Right atrium auricular region (tissue), 2 donors: ENCODE data around the gene BSN. TPM values are rescaled to one million over a fixed set of nuclear protein-coding genes. Genes with fewer than 3 reads are reported as not detected.
"Not testable (repeated sequence)": the region's sequence is repeated elsewhere in the genome, so short reads cannot be mapped to it uniquely, and the experiment has no call there.

Experiments
- DNase-seq: peaks from one replicate; pipeline ENCODE4 v3.0.0-alpha.2; 2019; ENCODE audit warnings: low spot score
- H3K27ac ChIP-seq, 2 donors: fragments of 200-600 bp; sonication (generic); 1 replicate in 1 of 2; 2 replicates in 1 of 2; pipeline ENCODE4 v1.5.1; 2016 to 2019
- H3K27me3 ChIP-seq, 2 donors: fragments of 200-600 bp; sonication (generic); one replicate each; pipeline versions ENCODE4 v1.5.1 to v1.6.0; 2017 to 2019
- H3K36me3 ChIP-seq: fragments of 200-600 bp; sonication (generic); one replicate; pipeline ENCODE4 v1.5.1; 2016
- H3K4me1 ChIP-seq, 2 donors: fragments of 200-600 bp; sonication (generic); one replicate each; pipeline versions ENCODE4 v1.5.1 to v1.6.0; 2017 to 2019
- H3K4me3 ChIP-seq, 2 donors: fragments of 200-600 bp; sonication (generic); 1 replicate in 1 of 2; 2 replicates in 1 of 2; pipeline ENCODE4 v1.5.1; 2017 to 2019; ENCODE audit warnings: mild to moderate bottlenecking in 1 of 2, moderate library complexity in 1 of 2
- H3K9me3 ChIP-seq, 2 donors: fragments of 200-600 bp; sonication (generic); one replicate each; pipeline ENCODE4 v1.5.1; 2019
- CTCF ChIP-seq, 2 donors: fragments of 200-600 bp; sonication (generic); IDR thresholded peaks; one replicate each; pipeline ENCODE4 v1.5.1; 2019; ENCODE audit warnings: antibody characterized with exemption in 2 of 2
- total RNA-seq, 2 donors: library from RNA; depleted of rRNA; stranded (reverse); fragments of >200 nt; gene quantifications; one replicate each; pipeline ENCODE4 v1.1.0, GENCODE V29; 2016

Gene BSN
- total RNA-seq, 2 donors from 2014 or later = 0.41 to 0.63 TPM

DNA sequence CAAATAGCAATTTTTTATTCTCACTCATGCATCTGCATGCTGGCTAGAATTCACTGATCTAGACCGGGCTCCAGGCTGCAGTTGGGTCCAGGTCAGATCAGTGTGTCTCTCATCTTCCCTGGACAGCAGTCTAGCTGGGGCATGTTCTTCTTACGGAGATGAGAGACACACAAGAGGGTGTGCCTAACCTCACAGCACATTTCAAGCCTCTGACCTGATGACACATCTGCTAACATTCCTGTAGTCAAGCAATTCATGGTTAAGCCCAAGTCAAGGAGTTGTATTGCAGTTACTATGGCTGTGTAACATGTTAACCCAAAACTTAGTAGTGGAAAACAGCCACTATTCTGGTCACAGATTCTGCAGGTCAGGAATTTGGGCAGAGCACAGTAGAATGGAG, 13.1 kb downstream of the BSN start:
- Histone ChIP-seq H3K4me3 (no peak overlapping the region), H3K27ac (no peak overlapping the region), H3K27me3 (no peaks in the 10 kb centered on the region), H3K9me3 (no peaks in the 10 kb centered on the region), H3K4me1 (no peaks in the 10 kb centered on the region), H3K36me3 (no peaks in the 10 kb centered on the region)
- no peak for TF ChIP-seq CTCF (IDR thresholded peaks at IDR 0.05)
- DNase-seq = no peak

DNA sequence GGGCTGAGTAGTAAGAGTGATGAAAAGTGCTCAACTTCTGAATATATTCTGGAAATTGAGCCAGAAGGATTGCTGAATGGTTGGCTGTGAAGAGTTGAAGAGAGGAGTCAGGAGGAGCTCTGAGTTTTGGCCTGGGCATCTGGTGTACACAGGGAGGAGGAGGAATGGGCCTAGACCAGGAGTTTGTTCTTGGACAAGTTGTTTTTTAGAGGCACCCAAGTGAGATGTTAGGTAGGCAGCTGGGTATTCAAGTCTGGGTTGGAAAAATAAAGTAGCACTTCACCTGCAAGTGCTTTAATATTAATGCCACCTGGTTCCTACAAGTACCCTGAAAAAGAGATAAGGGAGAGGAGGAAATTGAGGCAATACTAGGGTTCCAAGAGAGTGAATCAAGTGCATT, 14.7 kb downstream of the BSN start:
- DNase-seq = no peak
- H3K4me1 ChIP-seq = no peaks in the 10 kb centered on the region
- no peaks in the 10 kb centered on the region for H3K27me3 ChIP-seq
- no peak overlapping the region for H3K27ac ChIP-seq
- H3K9me3 ChIP-seq = no peaks in the 10 kb centered on the region
- no peaks in the 10 kb centered on the region for H3K36me3 ChIP-seq
- no peak overlapping the region for H3K4me3 ChIP-seq
- no peak for TF ChIP-seq CTCF (IDR thresholded peaks at IDR 0.05)

DNA sequence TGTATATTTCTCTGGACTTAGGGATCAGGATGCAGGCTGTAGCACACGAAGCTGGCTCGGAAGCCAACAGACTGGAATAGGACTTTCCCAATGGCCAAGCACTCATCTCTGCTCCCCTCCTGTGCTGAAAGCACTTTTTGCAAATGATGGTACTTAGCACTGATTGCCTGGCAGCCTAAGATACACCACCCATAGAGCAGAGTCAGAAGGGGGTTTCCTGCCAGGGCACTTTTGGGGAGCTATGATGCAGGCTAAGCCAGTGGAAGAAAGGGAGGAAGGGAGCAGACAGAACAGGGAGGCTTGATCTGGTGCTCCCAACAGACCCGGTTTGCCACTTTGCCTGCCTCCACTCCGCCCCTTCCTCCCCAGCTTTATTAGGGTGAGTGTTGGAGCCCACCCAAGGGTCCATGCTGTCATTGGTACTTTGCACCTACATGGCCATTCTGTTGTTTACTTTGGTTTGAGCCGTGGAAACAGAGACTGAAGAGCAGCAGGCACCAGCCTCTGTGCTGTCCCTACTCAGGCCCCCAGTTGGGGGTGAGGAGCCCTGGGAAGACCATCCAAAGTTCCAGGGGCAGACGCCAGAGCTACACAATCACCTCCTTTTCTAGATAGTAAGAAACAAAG, 15.9 kb downstream of the BSN start:
- H3K27ac ChIP-seq = no peak overlapping the region
- no peak for DNase-seq
- H3K36me3 ChIP-seq = no peaks in the 10 kb centered on the region
- no peaks in the 10 kb centered on the region for H3K27me3 ChIP-seq
- no peak overlapping the region for H3K4me3 ChIP-seq
- no peak for TF ChIP-seq CTCF (IDR thresholded peaks at IDR 0.05)
- H3K9me3 ChIP-seq = no peaks in the 10 kb centered on the region
- H3K4me1 ChIP-seq = no peaks in the 10 kb centered on the region

GRCh38 chr3:49582177-49582576, 27.9 kb downstream of the BSN start:
- no peaks in the 10 kb centered on the region for H3K27me3 ChIP-seq
- no peak overlapping the region for H3K27ac ChIP-seq
- no peak for TF ChIP-seq CTCF (IDR thresholded peaks at IDR 0.05)
- H3K36me3 ChIP-seq = no peaks in the 10 kb centered on the region
- DNase-seq = no peak
- H3K9me3 ChIP-seq = no peaks in the 10 kb centered on the region
- no peaks in the 10 kb centered on the region for H3K4me1 ChIP-seq
- no peak overlapping the region for H3K4me3 ChIP-seq

DNA sequence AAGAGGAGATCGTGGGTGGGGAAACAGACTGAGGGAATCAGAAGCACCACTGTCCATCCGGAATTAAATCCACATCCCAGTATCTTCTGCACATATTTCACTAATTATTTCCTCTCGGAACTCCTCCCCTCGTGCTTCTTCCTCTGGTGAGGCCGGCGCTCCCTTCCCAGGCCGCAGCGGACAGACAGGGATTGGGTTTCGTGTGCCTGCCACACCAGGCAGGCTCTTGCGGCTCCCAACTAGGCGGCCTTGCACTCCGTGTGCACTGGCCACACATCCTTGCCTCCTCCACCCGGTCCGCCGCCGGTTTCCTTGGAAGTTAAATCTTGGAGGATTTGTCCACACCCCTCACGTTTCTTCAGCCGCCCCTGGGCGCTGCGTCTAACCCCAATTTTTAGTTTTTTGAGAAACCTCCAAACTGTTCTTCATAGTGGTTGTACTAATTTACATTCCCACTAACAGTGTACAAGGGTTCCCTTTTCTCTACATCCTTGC, 31.0 kb downstream of the BSN start:
- H3K9me3 ChIP-seq, H3K27me3 ChIP-seq, H3K36me3 ChIP-seq, DNase-seq, H3K4me3 ChIP-seq, H3K27ac ChIP-seq, H3K4me1 ChIP-seq: not testable (repeated sequence)

- Histone ChIP-seq H3K36me3 (no peaks in the 10 kb centered on the region), H3K9me3 (no peaks in the 10 kb centered on the region), H3K27ac (no peak overlapping the region), H3K4me3 (no peak overlapping the region), H3K4me1 (no peaks in the 10 kb centered on the region), H3K27me3 (no peaks in the 10 kb centered on the region)
- no peak for TF ChIP-seq CTCF (IDR thresholded peaks at IDR 0.05)
- DNase-seq = peak; percentile 34
Observed at GRCh38 chr3:49591615-49592014, 37.3 kb downstream of the BSN start.
